Activated CD4-positive, alpha-beta T cell treated with anti-CD3 and anti-CD28 coated beads, Interleukin-2, amount 50 U/mL, for 24 hours (primary cell): ENCODE results near the gene METTL21C.

Experiments
- DNase-seq, 2 donors: peaks; one replicate each; pipeline ENCODE4 v3.0.0-alpha.2; 2020; ENCODE audit warnings: low read depth in 1 of 2, low spot score in 1 of 2

The METTL21C gene

GRCh38 chr13:102667911-102668310 lies 26.9 kb downstream of the METTL21C start:
- no peak for DNase-seq

- no peak for DNase-seq
These were observed 27.8 kb downstream of the METTL21C start for GRCh38 chr13:102667023-102667422.

- no peak for DNase-seq
These were observed 35.6 kb downstream of the METTL21C start for GRCh38 chr13:102659168-102659713.

GRCh38 chr13:102658660-102659059 lies 36.2 kb downstream of the METTL21C start:
- no peak for DNase-seq

GRCh38 chr13:102657630-102658029 lies 37.2 kb downstream of the METTL21C start:
- DNase-seq = no peak

GRCh38 chr13:102654756-102655155 lies 40.1 kb downstream of the METTL21C start:
- no peak for DNase-seq

- DNase-seq = no peak
These were observed 43.0 kb downstream of the METTL21C start for GRCh38 chr13:102651892-102652291.

- DNase-seq = no peak
These were observed 43.5 kb downstream of the METTL21C start for GRCh38 chr13:102651392-102651791.

GRCh38 chr13:102650444-102650843 lies 44.4 kb downstream of the METTL21C start:
- DNase-seq = no peak

- DNase-seq = no peak
These were observed 46.8 kb downstream of the METTL21C start for GRCh38 chr13:102648046-102648445.

- DNase-seq = no peak
These were observed 49.1 kb downstream of the METTL21C start for GRCh38 chr13:102645701-102646100.

- DNase-seq = no peak
These were observed 51.2 kb downstream of the METTL21C start for GRCh38 chr13:102643656-102644055.

- DNase-seq = no peak
These were observed 52.4 kb downstream of the METTL21C start for GRCh38 chr13:102642475-102642874.

- DNase-seq = no peak
These were observed 52.8 kb downstream of the METTL21C start for GRCh38 chr13:102642029-102642428.

GRCh38 chr13:102638741-102639140 lies 56.1 kb downstream of the METTL21C start:
- no peak for DNase-seq
